Activated naive CD4-positive, alpha-beta T cell treated with anti-CD3 and anti-CD28 coated beads, Interleukin-2, amount 50 U/mL, for 72 hours (primary cell): Measurements from ENCODE around the gene CCDC149. TPM values are rescaled to one million over a fixed set of nuclear protein-coding genes. Genes with fewer than 3 reads are reported as not detected.

Experiments
- ATAC-seq, 2 donors: fragments of 150-1000 bp; cut with Tn5 transposase; 2 replicates each; pipeline ENCODE4 v1.10.0; 2021; ENCODE audit warnings: mild to moderate bottlenecking in 2 of 2, moderate library complexity in 2 of 2
- DNase-seq, 2 donors: peaks; one replicate each; pipeline ENCODE4 v3.0.0; 2021 to 2022; ENCODE audit warnings: low spot score in 2 of 2
- H3K27ac Mint-ChIP-seq, 2 donors: one replicate each; pipeline ENCODE4 v1.8.0; 2022; ENCODE audit warnings: mild to moderate bottlenecking in 2 of 2, mixed read lengths in 2 of 2
- H3K36me3 Mint-ChIP-seq, 2 donors: one replicate each; pipeline ENCODE4 v1.8.0; 2022; ENCODE audit warnings: mixed read lengths in 2 of 2
- H3K9me3 Mint-ChIP-seq, 2 donors: one replicate each; pipeline ENCODE4 v1.8.0; 2022; ENCODE audit warnings: mixed read lengths in 2 of 2
- total RNA-seq, 2 donors: library from RNA; stranded (reverse); gene quantifications; one replicate each; pipeline ENCODE4 v1.2.3, GENCODE V29; 2022

The CCDC149 gene
- total RNA-seq, 2 donors from 2014 or later, result 0.31 to 0.61 TPM

GRCh38 chr4:24867766-24868296 is 45.0 kb downstream of the CCDC149 start:
- no peak for ATAC-seq
- no peak for DNase-seq
- Mint-ChIP-seq H3K36me3 (peaks cover 5 to 16% of the 10 kb centered on the region in 2 donors), H3K9me3 (peaks cover 5 to 9% of the 10 kb centered on the region in 2 donors), H3K27ac (no peak overlapping the region)

GRCh38 chr4:24867251-24867650 is 45.6 kb downstream of the CCDC149 start:
- Mint-ChIP-seq H3K9me3 (peaks cover 10 to 14% of the 10 kb centered on the region in 2 donors), H3K36me3 (peaks cover 5 to 16% of the 10 kb centered on the region in 2 donors), H3K27ac (no peak overlapping the region)
- ATAC-seq, result no peak
- DNase-seq, result no peak

GRCh38 chr4:24865401-24865800 is 47.4 kb downstream of the CCDC149 start:
- Mint-ChIP-seq H3K36me3 (peaks cover 5 to 16% of the 10 kb centered on the region in 2 donors), H3K9me3 (peaks cover 14 to 21% of the 10 kb centered on the region in 2 donors), H3K27ac (no peak overlapping the region)
- no peak for DNase-seq
- no peak for ATAC-seq

- Mint-ChIP-seq H3K27ac (peak overlapping the region in 1 of 2 donors; percentile 31), H3K9me3 (peaks cover 14 to 21% of the 10 kb centered on the region in 2 donors), H3K36me3 (peaks cover 5 to 16% of the 10 kb centered on the region in 2 donors)
- ATAC-seq (no peak), DNase-seq (no peak)
Measured at GRCh38 chr4:24863799-24864198, 49.0 kb downstream of the CCDC149 start.

- ATAC-seq (no peak), DNase-seq (no peak)
- Mint-ChIP-seq H3K36me3 (peaks cover 5 to 16% of the 10 kb centered on the region in 2 donors), H3K9me3 (peaks cover 14 to 24% of the 10 kb centered on the region in 2 donors), H3K27ac (peak overlapping the region in 1 of 2 donors; percentile 31)
Measured at GRCh38 chr4:24862073-24862751, 50.6 kb downstream of the CCDC149 start.

GRCh38 chr4:24858550-24858949 is 54.3 kb downstream of the CCDC149 start:
- DNase-seq (no peak), ATAC-seq (no peak)
- Mint-ChIP-seq H3K27ac (no peak overlapping the region), H3K9me3 (peaks cover 5 to 20% of the 10 kb centered on the region in 2 donors), H3K36me3 (peaks cover 0 to under 1% of the 10 kb centered on the region in 2 donors)

- Mint-ChIP-seq H3K36me3 (no peaks in the 10 kb centered on the region), H3K27ac (no peak overlapping the region), H3K9me3 (peaks cover 5 to 20% of the 10 kb centered on the region in 2 donors)
- ATAC-seq (no peak), DNase-seq (no peak)
Measured at GRCh38 chr4:24858026-24858425, 54.8 kb downstream of the CCDC149 start.

GRCh38 chr4:24856586-24856985 is 56.3 kb downstream of the CCDC149 start:
- Mint-ChIP-seq H3K27ac (peak overlapping the region in 1 of 2 donors; percentile 26), H3K9me3 (peaks cover 0 to 8% of the 10 kb centered on the region in 2 donors), H3K36me3 (no peaks in the 10 kb centered on the region)
- ATAC-seq (no peak), DNase-seq (no peak)

GRCh38 chr4:24855741-24856140 is 57.1 kb downstream of the CCDC149 start:
- Mint-ChIP-seq H3K36me3 (no peaks in the 10 kb centered on the region), H3K27ac (no peak overlapping the region), H3K9me3 (peaks cover 0 to 3% of the 10 kb centered on the region in 2 donors)
- ATAC-seq (no peak), DNase-seq (no peak)

GRCh38 chr4:24853142-24853541 is 59.7 kb downstream of the CCDC149 start:
- Mint-ChIP-seq H3K36me3 (no peaks in the 10 kb centered on the region), H3K27ac (no peak overlapping the region), H3K9me3 (peaks cover 0 to under 1% of the 10 kb centered on the region in 2 donors)
- no peak for ATAC-seq
- no peak for DNase-seq

- DNase-seq, result no peak
- ATAC-seq, result peak in 1 of 2 donors; percentile 66
Measured at GRCh38 chr4:24850674-24851073, 62.2 kb downstream of the CCDC149 start.

GRCh38 chr4:24849756-24850155 is 63.1 kb downstream of the CCDC149 start:
- no peaks in the 10 kb centered on the region for H3K9me3 Mint-ChIP-seq
- no peak for DNase-seq
- H3K36me3 Mint-ChIP-seq, result no peaks in the 10 kb centered on the region
- no peak for ATAC-seq
- H3K27ac Mint-ChIP-seq, result no peak overlapping the region

More at GRCh38 chr4:24850674-24851073, 62.2 kb downstream of the CCDC149 start:
- Mint-ChIP-seq H3K27ac (no peak overlapping the region), H3K36me3 (no peaks in the 10 kb centered on the region), H3K9me3 (no peaks in the 10 kb centered on the region)

GRCh38 chr4:24849351-24849750 is 63.5 kb downstream of the CCDC149 start:
- ATAC-seq, result no peak
- no peak overlapping the region for H3K27ac Mint-ChIP-seq
- DNase-seq, result no peak
- no peaks in the 10 kb centered on the region for H3K9me3 Mint-ChIP-seq
- H3K36me3 Mint-ChIP-seq, result no peaks in the 10 kb centered on the region

GRCh38 chr4:24846716-24847115 is 66.1 kb downstream of the CCDC149 start:
- H3K36me3 Mint-ChIP-seq, result no peaks in the 10 kb centered on the region

GRCh38 chr4:24845902-24846301 is 66.9 kb downstream of the CCDC149 start:
- Mint-ChIP-seq H3K9me3 (no peaks in the 10 kb centered on the region), H3K27ac (no peak overlapping the region), H3K36me3 (no peaks in the 10 kb centered on the region)
- ATAC-seq (no peak), DNase-seq (no peak)

More at GRCh38 chr4:24846716-24847115, 66.1 kb downstream of the CCDC149 start:
- Mint-ChIP-seq H3K9me3 (no peaks in the 10 kb centered on the region), H3K27ac (no peak overlapping the region)
- ATAC-seq (no peak), DNase-seq (no peak)

- H3K9me3 Mint-ChIP-seq, result no peaks in the 10 kb centered on the region
- H3K36me3 Mint-ChIP-seq, result no peaks in the 10 kb centered on the region
- H3K27ac Mint-ChIP-seq, result no peak overlapping the region
- DNase-seq (no peak), ATAC-seq (no peak)
Measured at GRCh38 chr4:24845132-24845531, 67.7 kb downstream of the CCDC149 start.

GRCh38 chr4:24843096-24843495 is 69.7 kb downstream of the CCDC149 start:
- Mint-ChIP-seq H3K36me3 (no peaks in the 10 kb centered on the region), H3K27ac (no peak overlapping the region), H3K9me3 (no peaks in the 10 kb centered on the region)
- ATAC-seq (no peak), DNase-seq (no peak)

GRCh38 chr4:24842356-24842755 is 70.5 kb downstream of the CCDC149 start:
- H3K36me3 Mint-ChIP-seq, result no peaks in the 10 kb centered on the region
- no peaks in the 10 kb centered on the region for H3K9me3 Mint-ChIP-seq
- H3K27ac Mint-ChIP-seq, result no peak overlapping the region
- ATAC-seq, result no peak
- no peak for DNase-seq
